ENCODE data around the gene BMP15. TPM values are rescaled to one million over a fixed set of nuclear protein-coding genes. Genes with fewer than 3 reads are reported as not detected.

Gene BMP15
- total RNA-seq, 6 experiments from 2014 or later = not detected

GRCh38 chrX:50913520-50913919 lies 3.0 kb downstream of the BMP15 start:
- intact Hi-C loops (cut with DNase I) = no loop called here
- H3K36me3 ChIP-seq = no peaks in the 10 kb centered on the region

GRCh38 chrX:50920132-50920531 lies 9.6 kb downstream of the BMP15 start:
- H3K36me3 ChIP-seq = no peaks in the 10 kb centered on the region
- no peaks in the 10 kb centered on the region for H3K9me3 ChIP-seq
- no peak overlapping the region for H3K4me3 ChIP-seq
- H3K4me1 ChIP-seq = no peaks in the 10 kb centered on the region
- no peak for DNase-seq
- no peak for ATAC-seq
- no peak overlapping the region for H3K27ac ChIP-seq
- no peaks in the 10 kb centered on the region for H3K27me3 ChIP-seq
- TF ChIP-seq POLR2A (IDR thresholded peaks at IDR 0.05) = no peak
- TF ChIP-seq CTCF (IDR thresholded peaks at IDR 0.05) = peak; percentile 30 to 45 (median 41)
- intact Hi-C loops (cut with DNase I) = no loop called here

More at GRCh38 chrX:50913520-50913919, 3.0 kb downstream of the BMP15 start:
- no peaks in the 10 kb centered on the region for H3K4me1 ChIP-seq
- TF ChIP-seq CTCF (IDR thresholded peaks at IDR 0.05) = no peak
- no peak for TF ChIP-seq POLR2A (IDR thresholded peaks at IDR 0.05)
- DNase-seq (no peak), ATAC-seq (peak; percentile 35 to 71 (median 52))
- no peak overlapping the region for H3K4me3 ChIP-seq
- no peaks in the 10 kb centered on the region for H3K27me3 ChIP-seq
- H3K27ac ChIP-seq = no peak overlapping the region
- H3K9me3 ChIP-seq = no peaks in the 10 kb centered on the region

- ATAC-seq = no peak
- TF ChIP-seq POLR2A (IDR thresholded peaks at IDR 0.05) = no peak
- no peak for TF ChIP-seq CTCF (IDR thresholded peaks at IDR 0.05)
- no peaks in the 10 kb centered on the region for H3K9me3 ChIP-seq
- no peak overlapping the region for H3K4me3 ChIP-seq
- no peak overlapping the region for H3K27ac ChIP-seq
- no peaks in the 10 kb centered on the region for H3K36me3 ChIP-seq
- DNase-seq = no peak
- intact Hi-C loops (cut with DNase I) = no loop called here
- no peaks in the 10 kb centered on the region for H3K27me3 ChIP-seq
- H3K4me1 ChIP-seq = no peaks in the 10 kb centered on the region
These were observed 16.6 kb downstream of the BMP15 start for GRCh38 chrX:50927127-50927526.

- WGBS (ENCODE audit: insufficient coverage, low coverage, low lambda C conversion rate, missing lambda C conversion rate) = 52% methylated on average over 3 of the region's 3 CpGs
- H3K27ac ChIP-seq = no peak overlapping the region
- DNase-seq = peak in 1 of 3 donors; percentile 30
- no peaks in the 10 kb centered on the region for H3K4me1 ChIP-seq
- H3K36me3 ChIP-seq = no peaks in the 10 kb centered on the region
- peak in 3 of 4 donors; percentile 49 to 63 (median 61) for ATAC-seq
- no peaks in the 10 kb centered on the region for H3K9me3 ChIP-seq
- intact Hi-C loops (cut with DNase I) = no loop called here
- no peak overlapping the region for H3K4me3 ChIP-seq
- H3K27me3 ChIP-seq = peaks cover 0 to 7% of the 10 kb centered on the region in 2 donors
- TF ChIP-seq CTCF (IDR thresholded peaks at IDR 0.05) (peak; percentile 23 to 55 (median 42)), POLR2A (IDR thresholded peaks at IDR 0.05) (no peak)
These were observed 31.1 kb downstream of the BMP15 start for GRCh38 chrX:50941638-50942037.

GRCh38 chrX:50942471-50942870 lies 31.9 kb downstream of the BMP15 start:
- intact Hi-C loops (cut with DNase I) = no loop called here
- WGBS (ENCODE audit: insufficient coverage, low coverage, low lambda C conversion rate, missing lambda C conversion rate) = 57% methylated on average over 2 of the region's 2 CpGs
- H3K4me1 ChIP-seq = no peaks in the 10 kb centered on the region
- H3K4me3 ChIP-seq = no peak overlapping the region
- ATAC-seq (no peak), DNase-seq (no peak)
- no peak overlapping the region for H3K27ac ChIP-seq
- H3K36me3 ChIP-seq = no peaks in the 10 kb centered on the region
- H3K9me3 ChIP-seq = no peaks in the 10 kb centered on the region
- TF ChIP-seq POLR2A (IDR thresholded peaks at IDR 0.05) = no peak
- TF ChIP-seq CTCF (IDR thresholded peaks at IDR 0.05) = no peak
- peaks cover 0 to 7% of the 10 kb centered on the region in 2 donors for H3K27me3 ChIP-seq

Measured in right lobe of liver (tissue), 6 donors.